HepG2 (cell line): ENCODE results near the gene GMPPA. TPM values are rescaled to one million over a fixed set of nuclear protein-coding genes. Genes with fewer than 3 reads are reported as not detected.

Experiments
- ATAC-seq: fragments of 200-7000 bp; cut with Tn5 transposase; 3 replicates; pipeline ENCODE4 v1.9.1; 2020; ENCODE audit warnings: mild to moderate bottlenecking, moderate library complexity
- BruUV-seq: library from RNA; stranded (reverse); fragments of 400-500 nt; replicated peaks from 2 replicates; lab custom pipeline; 2021; lab: Mats Ljungman, UMichigan
- CTCF ChIA-PET: fragments of 300-600 bp; formaldehyde crosslinking; extraction: SDS; loops from one replicate; lab custom pipeline; 2021; ENCODE audit warnings: low total read pairs, inconsistent platforms, low intra/inter-chr PET ratio; lab: Yijun Ruan, JAX
- POLR2A ChIA-PET: fragments of 350-600 bp; sonication (Branson Sonifier 250); formaldehyde crosslinking; loops from one replicate; lab custom pipeline; 2020; ENCODE audit warnings: antibody characterized with exemption, inconsistent platforms; lab: Yijun Ruan, JAX
- DNase-seq: peaks from one replicate; pipeline ENCODE4 v3.0.0-alpha.2; 2015; ENCODE audit warnings: low spot score
- FAIRE-seq: peaks from 3 replicates; lab custom pipeline; 2011; peaks lifted over from hg19 to GRCh38; lab: Jason Lieb, UNC
- H2AFZ ChIP-seq: one replicate; pipeline ENCODE4 v1.6.1; 2011; ENCODE audit warnings: low read length, inconsistent platforms
- H3K27ac ChIP-seq: fragments of 300-600 bp; 3 replicates; pipeline ENCODE4 v1.8.0; 2011; ENCODE audit warnings: mixed run types, mild to moderate bottlenecking, mixed read lengths, low read length, inconsistent platforms; ENCODE audit not compliant: insufficient read depth; ENCODE audit errors: extremely low read length
- H3K27me3 ChIP-seq, 2 experiments: fragments of 200-600 bp in 1 of 2; 2 replicates in 1 of 2; 3 replicates in 1 of 2; pipeline versions ENCODE4 v1.6.0 to v1.8.0; 2011; ENCODE audit warnings: low read length in 2 of 2, mild to moderate bottlenecking in 2 of 2, moderate library complexity in 2 of 2, inconsistent platforms in 1 of 2; ENCODE audit not compliant: insufficient read depth in 2 of 2, control insufficient read depth in 1 of 2
- H3K36me3 ChIP-seq, 2 experiments: fragments of 200-600 bp in 1 of 2; replicated peaks in 1 of 2; 2 replicates in 1 of 2; 3 replicates in 1 of 2; pipeline versions ENCODE4 v1.5.1 to v1.8.0; 2011; ENCODE audit warnings: low read length in 2 of 2, inconsistent platforms in 1 of 2; ENCODE audit not compliant: insufficient read depth in 2 of 2, control insufficient read depth in 1 of 2
- H3K4me1 ChIP-seq: 2 replicates; pipeline ENCODE4 v1.5.1; 2012; ENCODE audit warnings: low read length, inconsistent platforms; ENCODE audit not compliant: insufficient read depth
- H3K4me2 ChIP-seq: 2 replicates; pipeline ENCODE4 v1.6.0; 2011; ENCODE audit warnings: low read depth, low read length, inconsistent platforms
- H3K4me3 ChIP-seq, 3 experiments: fragments of 200-600 bp in 1 of 3; sonication (generic), shearing (Covaris generic) in 1 of 3; replicated peaks in 1 of 3; 2 replicates each; pipeline ENCODE4 v1.5.1; 2011 to 2016; ENCODE audit warnings: low read length in 3 of 3, inconsistent platforms in 2 of 3, low read depth in 2 of 3, mild to moderate bottlenecking in 2 of 3, control low read depth in 1 of 3, mixed read lengths in 1 of 3; ENCODE audit not compliant: insufficient read depth in 1 of 3
- H3K79me2 ChIP-seq: one replicate; pipeline ENCODE4 v1.6.1; 2011; ENCODE audit warnings: low read length, inconsistent platforms; ENCODE audit not compliant: insufficient read depth
- H3K9ac ChIP-seq: 2 replicates; pipeline ENCODE4 v1.6.0; 2011; ENCODE audit warnings: mild to moderate bottlenecking, low read depth, low read length, inconsistent platforms; ENCODE audit not compliant: insufficient read depth
- H3K9me3 ChIP-seq: 2 replicates; pipeline ENCODE4 v1.5.1; 2012; ENCODE audit warnings: mild to moderate bottlenecking, low read length
- H4K20me1 ChIP-seq: 2 replicates; pipeline ENCODE4 v1.6.0; 2011; ENCODE audit warnings: inconsistent platforms, mild to moderate bottlenecking, low read length, moderate library complexity; ENCODE audit not compliant: insufficient read depth
- HNF4A ChIP-seq: sonication (generic); formaldehyde crosslinking; IDR thresholded peaks from 2 replicates; pipeline ENCODE4 v1.4.0; 2020; ENCODE audit warnings: missing genetic modification reagents
- SPEN ChIP-seq: sonication (generic); formaldehyde crosslinking; IDR thresholded peaks from 2 replicates; pipeline ENCODE4 v1.5.1; 2020; ENCODE audit warnings: low read depth, mild to moderate bottlenecking, missing genetic modification reagents
- SSRP1 ChIP-seq: IDR thresholded peaks from 2 replicates; pipeline ENCODE4 v1.6.1; 2016; ENCODE audit warnings: control low read depth
- ZNF333 ChIP-seq: sonication (generic); formaldehyde crosslinking; IDR thresholded peaks from 2 replicates; pipeline ENCODE4 v1.4.0; 2020; ENCODE audit warnings: mild to moderate bottlenecking, missing genetic modification reagents, borderline replicate concordance
- WGBS: methylation state at CpG from one replicate; pipeline ENCODE4 v1.1.6; 2017; ENCODE audit warnings: low lambda C conversion rate; 5-methylcytosine and 5-hydroxymethylcytosine counted together
- in situ Hi-C: cut with HindIII; loops from 2 replicates; pipeline ENCODE4 v1.10.0; 2017; ENCODE audit warnings: low pct_unique_long_range_greater_than_20kb; ENCODE audit not compliant: extremely low pct_ligation_motif_present
- intact Hi-C: fragments of 100-400 bp; cut with micrococcal nuclease; formaldehyde crosslinking; loops from one replicate; pipeline ENCODE4 v1.10.0; 2022; ENCODE audit not compliant: unreplicated experiment
- polyA plus RNA-seq, 8 experiments: library from polyadenylated mRNA; depleted of rRNA in 3 of 8; stranded (reverse) in 7 of 8; unstranded in 1 of 8; fragments of >200 nt; fragmentation: Illumina TruSeq in 4 of 8; extraction: Trizol in 4 of 8; gene quantifications; 2 replicates each; pipeline versions ENCODE4 v1.2.1 to v1.2.3, GENCODE V29; 2011 to 2016; ENCODE audit warnings: low read depth in 4 of 8, missing spikeins in 1 of 8, mixed read lengths in 1 of 8; ENCODE audit not compliant: insufficient read depth in 1 of 8
- total RNA-seq, 5 experiments: library from RNA; depleted of rRNA; stranded (reverse); fragments of >200 nt; fragmentation: Illumina TruSeq; extraction: Trizol; gene quantifications; 2 replicates each; pipeline ENCODE4 v1.2.3, GENCODE V29; 2016; ENCODE audit warnings: low read depth in 1 of 5

Gene GMPPA
- total and polyA plus RNA-seq, 2 of the 13 experiments (the other 11 are each of a cell fraction or from before 2014, with no cell fraction given): 81.1 to 106 TPM

DNA sequence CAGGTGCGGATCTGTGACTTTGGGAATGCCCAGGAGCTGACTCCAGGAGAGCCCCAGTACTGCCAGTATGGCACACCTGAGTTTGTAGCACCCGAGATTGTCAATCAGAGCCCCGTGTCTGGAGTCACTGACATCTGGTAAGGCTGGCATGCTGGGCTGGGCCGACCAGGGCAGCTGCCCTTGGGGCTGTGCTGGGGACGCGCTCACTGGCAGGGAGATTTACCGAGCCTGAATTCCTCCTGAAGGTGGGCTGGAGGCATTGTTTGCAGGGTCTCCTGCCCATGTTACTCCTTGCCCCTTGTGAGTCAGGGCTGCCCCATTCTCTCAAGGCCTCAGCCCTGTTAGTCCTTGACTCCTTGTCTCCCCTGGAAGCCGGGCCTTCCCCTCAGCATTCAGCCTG is 18.7 kb upstream of the GMPPA start:
- H3K4me1 ChIP-seq: peaks cover 13% of the 10 kb centered on the region
- no peaks in the 10 kb centered on the region for H3K79me2 ChIP-seq
- FAIRE-seq (no peak), ATAC-seq (no peak), DNase-seq (no peak)
- no peaks in the 10 kb centered on the region for H3K36me3 ChIP-seq
- H3K27me3 ChIP-seq: peaks cover 41 to 86% of the 10 kb centered on the region in 2 experiments
- ChIA-PET CTCF (no interaction called here), POLR2A (no interaction called here)
- H4K20me1 ChIP-seq: no peaks in the 10 kb centered on the region; the same call in 1 of the 2 replicates
- TF ChIP-seq SSRP1 (no peak), ZNF333 (CRISPR knock-in tag) (no peak)
- WGBS: 0% methylated on average over 7 of the region's 8 CpGs
- no peak overlapping the region for H2AFZ ChIP-seq
- H3K27ac ChIP-seq: no peak overlapping the region
- no peak overlapping the region for H3K9ac ChIP-seq
- BruUV-seq: no TSS peak
- H3K9me3 ChIP-seq: no peaks in the 10 kb centered on the region
- in situ Hi-C loops: no loop called here
- no peak overlapping the region for H3K4me2 ChIP-seq
- intact Hi-C loops: no loop called here
- no peak overlapping the region for H3K4me3 ChIP-seq

- Histone ChIP-seq H3K4me1 (peaks cover 13% of the 10 kb centered on the region), H4K20me1 (no peaks in the 10 kb centered on the region), H3K9ac (no peak overlapping the region), H2AFZ (no peak overlapping the region), H3K36me3 (no peaks in the 10 kb centered on the region), H3K4me3 (no peak overlapping the region), H3K9me3 (no peaks in the 10 kb centered on the region), H3K79me2 (no peaks in the 10 kb centered on the region), H3K27ac (no peak overlapping the region), H3K27me3 (peaks cover 55 to 98% of the 10 kb centered on the region in 2 experiments), H3K4me2 (no peak overlapping the region)
- intact Hi-C loops (no loop called here), in situ Hi-C loops (no loop called here)
- 33% methylated on average over 14 of the region's 17 CpGs for WGBS
- ChIA-PET CTCF (no interaction called here), POLR2A (interaction anchor here (0.7 to 3.0 kb wide), 2 partner anchors 15 to 196 kb away, joined by 3 to 12 read pairs; partner anchors contain the start of gene GMPPA)
- no TSS peak for BruUV-seq
- FAIRE-seq (no peak), DNase-seq (no peak), ATAC-seq (peak; percentile 9; the same call in 1 of the 3 replicates)
- no peak for TF ChIP-seq SPEN (CRISPR knock-in tag)
- TF ChIP-seq HNF4A (CRISPR knock-in tag): peak; percentile 43
These were observed 15.9 kb upstream of the GMPPA start for GRCh38 chr2:219482674-219483405.
